Muscle layer of colon (tissue), 2 donors: ENCODE data around the gene PLEKHA5.
"Not testable (repeated sequence)": the region's sequence is repeated elsewhere in the genome, so short reads cannot be mapped to it uniquely, and the experiment has no call there.

Experiments used
- H3K27ac ChIP-seq: one replicate; pipeline ENCODE4 v1.7.0; 2013; ENCODE audit warnings: low read depth, mild to moderate bottlenecking, low read length, moderate library complexity
- H3K27me3 ChIP-seq, 2 donors: one replicate each; pipeline ENCODE4 v1.7.0; 2013; ENCODE audit warnings: low read length in 2 of 2, mild to moderate bottlenecking in 2 of 2; ENCODE audit not compliant: insufficient read depth in 2 of 2, control insufficient read depth in 1 of 2
- H3K36me3 ChIP-seq: one replicate; pipeline ENCODE4 v1.7.0; 2013; ENCODE audit warnings: mild to moderate bottlenecking, low read length; ENCODE audit not compliant: insufficient read depth
- H3K4me1 ChIP-seq: one replicate; pipeline ENCODE4 v1.7.0; 2013; ENCODE audit warnings: mild to moderate bottlenecking, low read length; ENCODE audit not compliant: insufficient read depth
- H3K4me3 ChIP-seq, 2 donors: one replicate each; pipeline ENCODE4 v1.7.0; 2013; ENCODE audit warnings: low read length in 2 of 2, low read depth in 1 of 2, mild to moderate bottlenecking in 1 of 2, moderate library complexity in 1 of 2
- H3K9ac ChIP-seq: one replicate; pipeline ENCODE4 v1.7.0; 2013; ENCODE audit warnings: low read length
- H3K9me3 ChIP-seq: one replicate; pipeline ENCODE4 v1.7.0; 2013; ENCODE audit warnings: mild to moderate bottlenecking, low read length
- donor health status: abdominal sarcoma.
- donor health status: Adenocarcinoma of cecum.

Gene PLEKHA5

DNA sequence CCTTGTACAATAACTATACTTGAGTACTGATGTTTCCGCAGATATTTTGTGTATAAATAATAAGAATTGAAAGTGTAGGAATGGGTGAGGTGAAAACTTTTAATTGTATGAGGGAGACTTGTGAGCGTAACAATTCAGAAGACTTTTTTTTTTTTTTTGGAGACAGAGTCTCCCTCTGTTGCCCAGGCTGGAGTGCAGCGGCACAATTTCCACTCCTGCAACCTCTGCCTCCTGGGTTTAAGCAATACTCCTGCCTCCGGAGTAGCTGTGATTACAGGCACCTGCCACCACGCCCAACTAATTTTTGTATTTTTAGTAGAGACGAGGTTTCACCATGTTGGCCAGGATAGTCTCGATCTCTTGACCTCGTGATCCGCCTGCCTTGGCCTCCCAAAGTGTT lies 40.8 kb downstream of the PLEKHA5 start:
- not testable (repeated sequence) for H3K4me1 ChIP-seq, H3K27me3 ChIP-seq, H3K9me3 ChIP-seq, H3K27ac ChIP-seq, H3K36me3 ChIP-seq, H3K9ac ChIP-seq, H3K4me3 ChIP-seq

DNA sequence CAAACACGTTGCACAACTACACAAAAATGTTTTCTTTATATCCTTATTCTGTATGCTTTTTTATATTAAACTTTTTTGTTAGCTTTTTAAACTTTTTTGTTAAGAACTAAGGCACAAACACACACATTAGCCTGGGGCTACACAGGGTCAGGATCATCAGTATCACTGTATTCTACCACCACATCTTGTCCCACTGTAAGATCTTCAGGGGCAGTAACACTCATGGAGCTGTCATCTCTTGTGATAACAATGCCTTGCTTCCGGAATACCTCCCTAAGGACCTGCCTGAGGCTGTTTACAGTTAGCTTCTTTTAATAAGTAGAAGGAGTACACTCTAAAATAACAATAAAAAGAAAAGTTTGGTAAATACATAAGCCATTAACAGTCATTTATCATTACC lies 42.2 kb downstream of the PLEKHA5 start:
- Histone ChIP-seq H3K9ac (no peak overlapping the region), H3K36me3 (no peaks in the 10 kb centered on the region), H3K4me1 (no peaks in the 10 kb centered on the region), H3K4me3 (no peak overlapping the region), H3K27me3 (no peaks in the 10 kb centered on the region), H3K9me3 (no peaks in the 10 kb centered on the region), H3K27ac (no peak overlapping the region)

DNA sequence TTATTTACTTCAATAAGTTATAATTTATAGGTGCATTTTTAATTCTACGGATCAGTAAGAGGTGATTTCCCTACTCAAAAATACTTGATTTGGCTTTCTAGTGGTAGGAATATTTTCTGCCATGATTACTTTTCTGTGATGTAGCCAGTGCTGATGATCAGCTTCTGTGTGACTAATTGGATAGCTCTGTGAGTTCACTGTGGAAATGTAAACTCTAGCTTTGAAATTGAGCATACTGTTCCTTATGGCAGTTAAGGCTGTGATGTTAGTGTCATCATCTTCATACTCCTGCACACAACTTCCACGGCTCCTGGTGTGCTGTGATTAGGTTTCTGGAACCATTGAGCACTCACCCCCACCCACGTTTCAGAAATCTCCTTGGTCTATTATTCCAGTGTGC lies 48.2 kb downstream of the PLEKHA5 start:
- H3K4me3 ChIP-seq = no peak overlapping the region
- no peaks in the 10 kb centered on the region for H3K9me3 ChIP-seq
- no peaks in the 10 kb centered on the region for H3K36me3 ChIP-seq
- H3K9ac ChIP-seq = no peak overlapping the region
- no peaks in the 10 kb centered on the region for H3K27me3 ChIP-seq
- no peaks in the 10 kb centered on the region for H3K4me1 ChIP-seq
- H3K27ac ChIP-seq = no peak overlapping the region

DNA sequence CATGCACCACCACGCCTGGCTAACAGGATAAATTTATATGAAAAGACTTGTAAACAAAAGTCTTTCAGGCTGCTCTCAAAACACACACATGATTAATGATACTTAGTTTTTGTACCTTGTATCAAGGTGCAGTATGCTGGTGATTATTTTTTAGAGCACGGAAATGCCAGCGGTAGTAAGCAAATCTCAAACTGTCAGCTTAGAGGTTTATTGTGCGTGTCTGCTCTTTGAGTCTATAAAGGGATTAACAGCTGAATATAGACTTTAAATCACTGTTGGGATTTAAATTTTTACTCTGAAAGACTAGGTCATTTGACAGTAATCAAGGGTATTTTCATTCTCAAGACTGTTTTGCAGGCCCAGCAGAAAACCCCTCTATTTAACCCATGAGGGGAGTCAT lies 50.5 kb downstream of the PLEKHA5 start:
- Histone ChIP-seq H3K9ac (no peak overlapping the region), H3K27me3 (no peaks in the 10 kb centered on the region), H3K36me3 (no peaks in the 10 kb centered on the region), H3K27ac (no peak overlapping the region), H3K4me1 (no peaks in the 10 kb centered on the region), H3K9me3 (no peaks in the 10 kb centered on the region), H3K4me3 (no peak overlapping the region)

DNA sequence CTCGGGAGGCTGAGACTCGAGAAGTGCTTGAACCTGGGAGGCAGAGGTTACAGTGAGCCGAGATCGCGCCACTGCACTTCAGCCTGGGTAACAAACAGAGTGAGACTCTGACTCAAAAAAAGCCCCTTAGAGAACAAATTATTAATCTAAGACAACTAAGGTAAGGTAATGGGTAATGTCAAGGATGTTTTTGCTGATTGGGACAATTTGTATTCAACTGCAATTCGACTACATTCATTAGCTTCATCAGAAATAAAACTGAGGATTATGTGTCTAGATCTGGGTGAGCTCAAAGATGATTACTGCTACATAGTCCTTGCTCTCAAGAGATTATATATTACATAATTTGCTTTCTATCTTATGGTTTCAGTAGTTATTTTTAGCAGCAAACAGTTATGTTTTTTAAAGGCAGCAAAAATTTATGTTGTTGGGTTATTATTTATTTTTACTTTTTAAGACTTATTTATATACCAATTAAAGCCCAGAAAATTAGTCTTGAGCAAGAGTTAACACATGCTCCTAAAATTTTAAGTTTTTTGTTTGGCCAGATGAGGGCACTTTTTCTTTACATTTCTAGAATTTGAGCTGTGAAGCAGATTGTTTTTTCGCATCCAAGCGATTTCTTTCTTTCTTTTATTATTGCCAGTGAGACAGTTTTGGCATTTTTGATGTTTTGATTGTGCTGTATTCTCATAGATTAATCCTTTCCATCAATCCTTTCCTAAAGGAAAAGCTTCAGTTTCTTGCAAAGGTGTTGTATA lies 52.3 kb downstream of the PLEKHA5 start:
- Histone ChIP-seq H3K36me3 (no peaks in the 10 kb centered on the region), H3K4me3 (no peak overlapping the region), H3K9me3 (no peaks in the 10 kb centered on the region), H3K27me3 (no peaks in the 10 kb centered on the region), H3K9ac (no peak overlapping the region), H3K27ac (no peak overlapping the region), H3K4me1 (peaks cover 4% of the 10 kb centered on the region)

DNA sequence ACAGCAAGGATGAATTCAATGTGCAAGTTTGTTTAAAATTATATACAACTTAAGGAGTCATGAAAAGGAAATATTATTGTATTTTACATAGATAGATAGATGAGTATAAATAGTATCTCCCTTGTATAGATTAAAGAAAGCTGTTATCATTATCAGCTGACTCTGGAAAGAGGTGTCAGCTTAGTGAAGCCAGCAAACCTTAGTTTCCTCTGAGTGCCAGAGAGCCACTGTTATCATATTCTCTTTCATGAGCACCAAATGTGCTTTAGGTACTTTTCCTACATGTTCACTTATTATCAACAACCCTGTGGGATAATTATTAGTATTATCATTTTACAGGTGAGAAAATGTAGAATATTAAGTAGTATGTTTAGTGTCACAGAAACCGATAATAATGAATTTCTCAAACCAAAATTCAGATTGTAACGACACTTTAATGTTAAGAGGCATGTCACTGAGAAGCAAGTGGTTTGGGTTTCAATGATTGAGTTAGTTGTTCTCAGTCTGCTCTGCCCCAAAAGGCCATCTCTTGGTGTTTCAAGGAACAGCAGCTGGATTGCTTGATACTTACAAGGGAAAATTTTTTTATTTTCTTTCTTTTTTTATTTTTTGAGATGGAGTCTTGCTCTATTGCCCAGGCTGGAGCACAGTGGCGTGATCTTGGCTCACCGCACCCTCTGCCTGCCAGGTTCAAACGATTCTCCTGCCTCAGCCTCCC lies 53.7 kb downstream of the PLEKHA5 start:
- Histone ChIP-seq H3K4me1 (peaks cover 6% of the 10 kb centered on the region), H3K27ac (no peak overlapping the region), H3K9me3 (no peaks in the 10 kb centered on the region), H3K4me3 (no peak overlapping the region), H3K27me3 (no peaks in the 10 kb centered on the region), H3K9ac (no peak overlapping the region), H3K36me3 (no peaks in the 10 kb centered on the region)

DNA sequence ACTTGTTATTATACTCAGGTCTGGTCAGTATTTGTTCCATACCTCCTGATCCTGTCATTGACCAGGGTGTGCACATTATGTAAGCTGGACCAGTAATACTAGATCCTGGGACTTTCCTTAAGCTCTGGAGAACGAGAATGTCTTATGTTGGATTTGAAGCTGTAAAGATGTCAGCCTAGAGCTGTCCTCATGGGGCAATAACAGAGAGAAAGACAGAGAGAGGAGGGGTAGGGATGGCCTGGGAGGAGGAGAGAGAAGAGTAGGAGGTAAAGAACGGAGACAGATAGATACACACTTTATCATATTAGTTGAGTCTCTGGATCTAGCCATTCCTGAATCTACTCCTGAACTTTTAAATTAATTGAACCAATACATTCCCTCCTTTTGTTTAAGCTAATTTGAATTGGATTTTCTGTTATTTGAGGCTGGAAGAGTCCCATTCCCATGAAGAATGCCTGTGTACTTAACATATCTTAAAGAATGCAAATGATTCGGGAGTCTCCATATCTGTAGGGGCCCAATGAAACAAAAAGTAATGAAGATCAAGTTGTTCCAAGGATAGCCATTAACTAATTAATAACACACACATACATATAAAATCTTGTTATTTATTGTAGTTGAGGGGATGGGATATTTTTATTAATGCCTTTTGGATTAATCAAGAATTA lies 55.9 kb downstream of the PLEKHA5 start:
- Histone ChIP-seq H3K27ac (no peak overlapping the region), H3K9me3 (no peaks in the 10 kb centered on the region), H3K27me3 (no peaks in the 10 kb centered on the region), H3K36me3 (no peaks in the 10 kb centered on the region), H3K4me1 (peaks cover 16% of the 10 kb centered on the region), H3K4me3 (no peak overlapping the region), H3K9ac (no peak overlapping the region)

DNA sequence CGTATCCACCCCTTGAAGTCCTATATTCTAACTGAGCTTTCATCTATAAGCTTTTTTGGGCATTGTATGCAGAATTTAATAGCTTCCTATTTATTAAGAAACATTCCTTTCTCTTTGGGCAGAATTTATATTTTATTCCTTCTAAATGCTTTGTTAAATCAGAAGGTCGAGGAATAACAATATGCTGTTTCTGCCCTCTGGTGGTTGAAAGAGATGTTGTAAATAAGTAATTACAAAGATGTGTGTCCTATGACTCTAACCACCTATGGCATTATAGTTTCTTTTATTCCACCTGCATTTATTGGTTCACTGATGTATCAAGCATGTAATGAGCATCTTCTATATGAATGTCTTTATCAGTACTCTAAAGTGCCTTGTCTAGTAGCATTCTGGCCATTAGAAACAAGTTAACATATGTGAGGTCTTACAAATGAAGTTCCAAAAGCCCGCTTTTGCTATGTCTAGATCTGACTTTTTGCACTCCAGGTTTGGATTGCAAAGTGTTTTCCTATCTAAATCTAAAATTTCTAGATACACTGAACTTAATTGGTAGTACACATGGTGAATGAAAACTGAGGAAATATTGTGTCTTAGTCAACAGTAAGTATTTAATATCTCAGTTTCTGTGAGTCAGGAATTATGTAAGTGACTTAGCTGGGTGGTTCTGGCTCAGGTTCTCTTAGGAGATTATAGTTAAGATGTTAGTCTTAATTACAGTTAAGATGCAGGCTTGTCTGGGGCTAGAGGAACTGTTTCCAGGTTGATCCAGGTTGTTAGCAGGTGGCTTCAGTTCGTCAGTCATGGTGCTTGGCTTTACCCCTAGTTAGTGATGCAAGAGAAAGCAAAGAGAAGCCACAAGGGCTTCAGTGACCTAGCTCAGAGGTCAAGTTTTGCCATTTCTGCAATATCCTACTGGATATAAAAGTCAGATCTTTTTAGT lies 57.5 kb downstream of the PLEKHA5 start:
- Histone ChIP-seq H3K4me1 (peaks cover 16% of the 10 kb centered on the region), H3K36me3 (no peaks in the 10 kb centered on the region), H3K4me3 (no peak overlapping the region), H3K9me3 (no peaks in the 10 kb centered on the region), H3K27ac (no peak overlapping the region), H3K9ac (no peak overlapping the region), H3K27me3 (no peaks in the 10 kb centered on the region)

DNA sequence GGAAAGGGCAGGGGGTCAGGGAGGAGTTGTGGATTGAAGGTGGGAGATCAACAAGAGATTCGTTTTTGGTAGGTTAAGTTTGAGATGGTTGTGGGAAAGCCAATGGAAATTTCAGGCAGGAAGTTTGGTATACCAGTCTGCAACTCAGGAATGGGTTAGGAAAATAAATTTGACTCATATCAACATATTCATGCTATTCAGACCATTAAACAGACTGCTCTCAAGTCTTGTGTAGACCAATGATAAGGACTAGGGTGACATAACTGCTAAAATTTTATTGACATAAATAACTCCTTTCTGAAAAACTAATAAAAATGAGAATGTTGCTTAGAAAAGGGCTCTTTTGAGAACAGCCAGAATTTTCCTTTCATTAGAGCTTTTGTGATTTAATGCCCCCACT lies 60.0 kb downstream of the PLEKHA5 start:
- Histone ChIP-seq H3K4me1 (peaks cover 16% of the 10 kb centered on the region), H3K9ac (no peak overlapping the region), H3K9me3 (no peaks in the 10 kb centered on the region), H3K27me3 (no peaks in the 10 kb centered on the region), H3K4me3 (no peak overlapping the region), H3K36me3 (no peaks in the 10 kb centered on the region), H3K27ac (no peak overlapping the region)

DNA sequence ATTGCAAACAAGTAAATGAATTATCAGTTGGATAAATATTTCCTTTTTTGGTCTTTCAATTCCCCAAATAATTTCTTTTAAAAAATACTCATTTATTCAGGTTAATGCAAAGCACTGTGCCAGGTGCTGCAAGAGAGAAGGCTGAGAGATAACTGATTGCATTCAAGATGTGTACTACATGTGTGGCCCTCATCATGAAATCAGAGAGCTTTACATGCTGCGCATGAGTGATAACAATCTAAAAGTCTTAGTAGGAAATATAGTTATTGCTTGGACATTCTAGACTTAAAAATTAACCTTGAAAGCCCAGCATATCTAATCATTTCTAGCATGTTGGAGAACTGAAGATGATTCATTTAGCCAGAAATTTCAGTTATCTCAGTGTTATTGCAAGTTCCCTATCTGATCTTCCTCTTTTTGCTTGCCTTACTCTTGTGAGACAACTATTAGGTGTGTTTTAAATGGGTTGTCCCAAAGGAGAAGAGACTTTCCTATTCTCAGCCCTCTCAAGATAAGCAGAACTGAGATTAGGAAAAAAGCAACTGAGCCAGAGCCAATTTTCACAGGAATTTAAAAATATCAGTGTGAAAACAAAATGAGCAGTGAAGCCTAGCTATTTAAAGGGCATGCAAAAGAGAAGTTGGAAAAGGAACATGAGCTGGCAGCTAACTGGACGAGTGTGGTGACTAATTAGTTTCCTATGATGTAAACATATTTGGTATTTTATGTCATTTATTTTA lies 60.9 kb downstream of the PLEKHA5 start:
- H3K27me3 ChIP-seq = no peaks in the 10 kb centered on the region
- H3K9me3 ChIP-seq = no peaks in the 10 kb centered on the region
- peaks cover 16% of the 10 kb centered on the region for H3K4me1 ChIP-seq
- no peak overlapping the region for H3K4me3 ChIP-seq
- H3K9ac ChIP-seq = no peak overlapping the region
- H3K27ac ChIP-seq = no peak overlapping the region
- H3K36me3 ChIP-seq = no peaks in the 10 kb centered on the region
